Ishikawa (cell line): Measurements from ENCODE around the gene ACTL7A.

Experiments
- CEBPB ChIP-seq: IDR thresholded peaks from 2 replicates; pipeline ENCODE4 v1.6.1; 2012
- CREB1 ChIP-seq: IDR thresholded peaks from 2 replicates; pipeline ENCODE4 v1.6.1; 2012; ENCODE audit warnings: low read depth
- EGR1 ChIP-seq: IDR thresholded peaks from 2 replicates; pipeline ENCODE4 v1.6.1; 2012
- EP300 ChIP-seq: IDR thresholded peaks from 2 replicates; pipeline ENCODE4 v1.6.1; 2012; ENCODE audit warnings: borderline replicate concordance
- FOXM1 ChIP-seq: IDR thresholded peaks from 2 replicates; pipeline ENCODE4 v1.6.1; 2012; ENCODE audit warnings: low read depth, borderline replicate concordance
- MAX ChIP-seq: IDR thresholded peaks from 2 replicates; pipeline ENCODE4 v1.6.1; 2012
- NFIC ChIP-seq: IDR thresholded peaks from 2 replicates; pipeline ENCODE4 v1.6.1; 2012
- RAD21 ChIP-seq: IDR thresholded peaks from 2 replicates; pipeline ENCODE4 v1.6.1; 2012; ENCODE audit warnings: low read depth
- REST ChIP-seq: IDR thresholded peaks from 2 replicates; pipeline ENCODE4 v1.6.1; 2012; ENCODE audit warnings: low read depth, mild to moderate bottlenecking
- TAF1 ChIP-seq: IDR thresholded peaks from 2 replicates; pipeline ENCODE4 v1.6.1; 2012; ENCODE audit warnings: low read depth, mild to moderate bottlenecking
- TCF12 ChIP-seq: IDR thresholded peaks from 2 replicates; pipeline ENCODE4 v1.6.1; 2012; ENCODE audit warnings: low read depth
- TEAD4 ChIP-seq: IDR thresholded peaks from 2 replicates; pipeline ENCODE4 v1.6.1; 2012
- USF1 ChIP-seq: IDR thresholded peaks from 2 replicates; pipeline ENCODE4 v1.6.1; 2012
- YY1 ChIP-seq: IDR thresholded peaks from 2 replicates; pipeline ENCODE4 v1.6.1; 2012; ENCODE audit warnings: low read depth
- ZBTB7A ChIP-seq: IDR thresholded peaks from 2 replicates; pipeline ENCODE4 v1.6.1; 2012; ENCODE audit warnings: low read depth

Gene ACTL7A

GRCh38 chr9:108836319-108836718 is 25.7 kb upstream of the ACTL7A start:
- TF ChIP-seq ZBTB7A: no peak
- TF ChIP-seq NFIC: no peak
- TF ChIP-seq TCF12: no peak
- no peak for TF ChIP-seq MAX
- no peak for TF ChIP-seq USF1
- TF ChIP-seq TAF1: no peak
- no peak for TF ChIP-seq YY1
- no peak for TF ChIP-seq TEAD4
- no peak for TF ChIP-seq EGR1
- TF ChIP-seq CEBPB: no peak
- TF ChIP-seq RAD21: no peak

GRCh38 chr9:108836781-108837180 is 25.3 kb upstream of the ACTL7A start:
- no peak for TF ChIP-seq REST
- no peak for TF ChIP-seq USF1
- TF ChIP-seq MAX: no peak
- no peak for TF ChIP-seq CEBPB
- no peak for TF ChIP-seq RAD21
- no peak for TF ChIP-seq ZBTB7A
- TF ChIP-seq EP300: no peak
- no peak for TF ChIP-seq TAF1
- TF ChIP-seq EGR1: no peak
- no peak for TF ChIP-seq TCF12
- no peak for TF ChIP-seq FOXM1
- no peak for TF ChIP-seq YY1
- no peak for TF ChIP-seq TEAD4
- TF ChIP-seq CREB1: no peak
- no peak for TF ChIP-seq NFIC

GRCh38 chr9:108837530-108837929 is 24.5 kb upstream of the ACTL7A start:
- TF ChIP-seq EGR1: no peak
- TF ChIP-seq EP300: no peak
- no peak for TF ChIP-seq CREB1
- TF ChIP-seq TEAD4: no peak
- no peak for TF ChIP-seq MAX

- no peak for TF ChIP-seq EGR1
- TF ChIP-seq CEBPB: peak; percentile 46; the same call in 1 of the 2 replicates
Measured at GRCh38 chr9:108838017-108838416, 24.0 kb upstream of the ACTL7A start.

GRCh38 chr9:108842610-108843295 is 19.3 kb upstream of the ACTL7A start:
- TF ChIP-seq REST: no peak
- no peak for TF ChIP-seq TAF1
- TF ChIP-seq CREB1: no peak
- TF ChIP-seq MAX: no peak
- no peak for TF ChIP-seq USF1
- TF ChIP-seq EP300: no peak
- TF ChIP-seq YY1: no peak
- no peak for TF ChIP-seq ZBTB7A
- TF ChIP-seq TCF12: no peak
- no peak for TF ChIP-seq NFIC
- TF ChIP-seq EGR1: no peak

GRCh38 chr9:108844391-108844790 is 17.7 kb upstream of the ACTL7A start:
- TF ChIP-seq TEAD4 (no peak), TAF1 (no peak), EGR1 (no peak), CEBPB (no peak), REST (no peak), CREB1 (no peak)
